NCI-H774 (cell line): ENCODE results near the gene BCL7C.
"Not testable (repeated sequence)": the region's sequence is repeated elsewhere in the genome, so short reads cannot be mapped to it uniquely, and the experiment has no call there.

ENCODE experiments used
- DNase-seq: peaks from one replicate; lab custom pipeline; 2025; lab: John Stamatoyannopoulos, UW

Gene BCL7C

DNA sequence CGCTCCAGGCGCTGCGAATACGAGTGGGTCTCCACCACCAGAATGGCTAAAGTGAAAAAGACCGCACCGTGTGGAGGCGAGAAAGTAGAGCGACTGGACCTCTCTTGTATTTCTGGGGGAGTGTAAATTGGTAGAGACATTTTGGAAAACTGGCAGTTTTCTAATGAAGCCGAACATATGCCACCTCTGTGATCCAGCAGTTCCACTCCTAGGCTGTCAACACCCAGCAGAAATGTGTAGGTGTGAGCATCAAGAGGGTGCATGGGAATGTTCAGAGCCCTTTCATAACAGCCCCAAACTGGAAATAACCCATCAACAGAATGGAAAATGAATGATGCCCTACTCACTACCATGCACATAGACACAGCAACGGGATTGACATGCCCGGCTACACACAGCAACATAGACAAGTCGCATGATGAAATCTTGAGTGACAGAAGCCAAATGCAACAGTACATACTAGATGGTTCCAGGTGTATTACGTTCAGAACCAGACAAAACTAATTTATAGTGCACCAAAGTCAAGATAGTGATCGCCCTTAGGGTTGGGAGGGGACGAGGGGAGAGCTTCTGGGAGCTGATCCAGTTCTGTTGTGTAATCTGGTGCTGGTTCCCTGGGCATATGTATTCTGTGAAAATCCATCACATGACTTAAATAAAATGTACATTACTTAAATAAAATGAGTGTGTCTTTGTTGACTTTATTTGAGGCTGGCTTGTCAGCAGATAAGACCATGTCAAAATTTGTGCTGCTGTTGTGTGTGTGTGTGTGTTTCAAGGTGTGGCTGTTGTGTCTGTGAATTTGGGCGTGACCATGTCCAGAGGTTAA is 877 bp upstream of the BCL7C start:
- no peak for DNase-seq

DNA sequence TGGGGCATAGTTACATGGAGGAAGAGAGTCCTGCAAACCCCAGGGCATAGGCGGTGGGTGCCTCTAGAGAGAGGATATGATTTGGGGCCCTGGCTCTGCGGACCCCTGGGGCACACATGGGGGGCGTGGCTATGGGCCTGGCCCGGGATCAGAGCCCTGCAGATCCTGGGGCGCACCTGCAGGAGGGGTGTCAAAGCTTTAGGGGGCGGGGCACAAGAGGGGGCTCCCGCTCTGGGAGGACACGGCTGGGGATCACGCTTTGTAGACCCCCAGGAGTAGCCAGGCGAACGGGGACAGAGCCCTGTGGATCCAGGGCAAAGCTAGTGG is 497 bp downstream of the BCL7C start:
- no peak for DNase-seq

DNA sequence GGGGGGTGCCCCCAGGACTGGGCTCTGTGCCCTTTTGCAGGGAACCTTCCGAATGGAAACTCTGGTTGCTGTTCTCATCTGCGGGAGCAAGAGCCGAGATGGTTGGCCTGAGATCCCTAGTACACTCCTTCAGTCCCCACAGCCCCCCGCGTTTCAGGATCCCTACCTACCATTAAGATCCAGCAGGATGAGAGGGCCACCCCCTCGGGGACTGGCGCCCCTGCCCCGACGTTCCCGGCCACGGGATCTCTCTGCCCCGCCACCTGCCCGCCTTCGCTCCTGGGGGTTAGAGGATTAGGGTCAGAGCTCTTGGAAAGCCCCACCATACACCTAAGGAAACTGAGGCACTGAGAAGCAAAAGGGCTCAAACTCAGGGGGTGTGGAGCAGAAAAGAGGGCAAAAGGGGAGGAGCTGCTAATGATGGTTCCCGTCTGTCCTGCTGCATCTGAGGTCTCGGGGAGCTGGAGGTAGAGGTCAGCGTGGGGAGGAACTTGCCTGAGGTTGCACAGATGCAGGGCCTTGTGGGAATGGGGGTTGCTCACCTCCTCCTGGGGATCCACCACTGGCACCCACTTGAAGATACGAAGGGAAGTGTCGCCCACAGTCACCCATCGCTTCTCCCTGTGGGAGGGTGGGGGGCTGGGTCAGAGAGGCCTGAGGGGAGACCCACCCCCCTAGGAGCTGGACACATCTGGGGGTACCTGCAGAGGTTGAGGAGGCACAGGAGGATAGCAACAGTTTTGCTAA is 1.0 kb downstream of the BCL7C start:
- no peak for DNase-seq

DNA sequence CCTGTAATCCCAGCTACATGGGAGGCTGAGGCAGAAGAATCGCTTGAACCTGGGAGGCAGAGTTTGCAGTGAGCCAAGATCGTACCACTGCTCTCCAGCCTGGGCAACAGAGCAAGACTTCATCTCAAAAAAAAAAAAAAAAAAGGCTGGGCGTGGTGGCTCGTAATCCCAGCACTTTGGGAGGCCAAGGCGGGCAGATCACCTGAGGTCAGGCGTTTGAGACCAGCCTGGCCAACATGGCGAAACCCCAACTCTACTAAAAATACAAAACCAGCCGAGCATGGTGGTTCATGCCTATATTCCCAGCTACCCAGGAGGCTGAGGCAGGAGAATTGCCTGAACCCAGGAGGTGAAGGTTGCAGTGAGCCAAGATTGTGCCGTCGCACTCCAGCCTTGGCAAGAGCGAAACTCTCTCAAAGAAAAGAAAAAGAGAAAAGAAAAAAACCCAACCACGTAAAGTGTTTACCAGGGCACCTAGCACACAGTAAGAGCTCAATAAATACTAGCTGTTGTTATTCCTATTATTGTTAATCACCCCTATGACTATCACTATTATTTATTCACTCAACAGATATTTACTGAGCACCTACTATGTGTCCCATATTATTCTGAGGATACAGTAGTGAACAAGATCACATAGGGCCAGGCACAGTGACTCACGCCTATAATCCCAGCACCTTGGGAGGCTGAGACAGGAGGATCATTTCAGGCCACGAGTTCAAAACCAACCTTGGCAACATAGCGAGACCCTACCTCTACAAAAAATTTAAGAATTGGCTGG is 2.6 kb downstream of the BCL7C start:
- DNase-seq = not testable (repeated sequence)

DNA sequence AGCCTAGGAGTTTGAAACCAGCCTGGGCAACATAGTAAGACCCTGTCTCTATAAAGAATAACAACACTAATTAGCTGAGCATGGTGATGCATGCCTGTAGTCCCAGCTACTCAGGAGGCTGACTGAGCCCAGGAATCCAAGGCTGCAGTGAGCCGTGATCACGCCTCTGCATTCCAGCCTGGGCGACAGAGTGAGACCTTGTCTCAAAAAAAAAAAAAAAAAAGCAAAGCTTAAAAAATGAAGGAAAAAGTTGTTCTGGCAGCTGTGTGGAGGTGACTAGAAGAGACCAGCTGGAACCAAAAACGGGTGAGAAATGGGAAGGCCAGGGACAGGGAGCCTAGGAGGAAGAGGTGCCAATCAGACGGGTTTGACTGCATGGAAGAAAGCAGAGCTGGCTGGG is 4.2 kb downstream of the BCL7C start:
- DNase-seq = no peak

DNA sequence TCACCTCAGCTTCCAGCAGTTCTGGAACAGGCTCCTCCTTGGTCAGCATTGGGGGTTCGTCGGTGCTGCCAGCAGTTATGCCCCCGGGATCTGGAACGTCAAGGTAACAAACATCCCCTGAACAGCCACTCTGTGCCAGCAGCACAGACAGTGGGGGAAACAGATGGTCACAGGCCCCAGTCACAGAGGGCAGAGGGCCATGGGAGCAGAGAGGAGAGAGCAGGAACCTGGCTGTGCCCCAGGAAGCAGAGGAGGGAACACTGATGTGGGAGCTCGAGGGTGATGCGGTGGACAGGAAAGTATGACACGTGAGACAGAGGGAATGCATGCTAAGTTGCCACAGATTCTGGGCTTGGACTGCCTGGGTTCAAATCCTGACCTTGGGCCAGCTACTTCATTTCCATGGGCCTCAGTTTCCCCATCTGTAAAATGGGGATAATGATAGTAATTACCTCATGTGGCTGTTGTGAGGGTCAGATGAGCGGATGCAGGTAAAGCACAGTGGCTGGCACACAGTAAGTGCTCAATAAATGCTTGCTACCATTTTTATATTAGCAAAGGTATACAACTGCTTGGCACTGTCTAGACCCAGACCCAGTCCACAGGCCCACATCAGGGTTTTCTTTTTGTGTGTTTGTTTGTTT is 4.9 kb downstream of the BCL7C start:
- DNase-seq = no peak

DNA sequence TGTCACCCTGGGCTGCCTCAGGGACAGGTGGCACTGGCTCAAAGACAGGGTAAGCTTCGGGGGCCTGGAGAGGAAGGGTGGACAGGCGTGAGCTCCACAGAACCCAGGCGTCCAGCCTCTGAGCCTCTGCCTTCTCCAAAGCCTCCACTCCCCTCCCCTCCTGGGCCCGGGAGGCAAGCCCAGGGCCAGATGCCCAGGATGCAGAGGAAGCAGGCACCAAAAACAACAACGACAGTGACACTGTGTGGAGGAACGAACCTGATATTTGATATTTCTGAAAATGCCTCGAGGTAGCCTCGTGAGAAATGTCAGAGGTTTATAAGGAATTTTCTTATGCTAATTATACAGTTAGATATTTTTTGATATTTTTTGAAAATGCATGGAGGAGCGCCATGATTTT is 6.0 kb downstream of the BCL7C start:
- DNase-seq = no peak

DNA sequence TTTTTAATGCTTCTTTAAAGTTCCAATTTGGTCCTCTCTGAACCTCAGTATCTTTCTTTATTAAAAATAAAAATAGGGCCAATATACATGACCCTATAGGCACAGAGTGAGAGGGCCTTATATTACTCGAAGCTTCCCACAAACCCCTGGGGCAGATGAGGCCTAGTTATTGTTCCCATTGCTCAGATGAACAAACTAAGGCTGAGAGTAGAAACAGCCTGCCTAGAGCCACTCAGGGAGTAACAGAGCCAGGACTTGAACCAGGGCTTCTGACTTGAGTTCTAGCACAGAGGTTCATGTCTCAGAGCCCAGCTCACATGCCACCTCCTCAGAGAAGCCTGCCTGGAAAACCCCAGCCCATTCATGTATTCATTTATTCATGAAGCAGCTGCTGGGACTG is 7.7 kb downstream of the BCL7C start:
- no peak for DNase-seq

DNA sequence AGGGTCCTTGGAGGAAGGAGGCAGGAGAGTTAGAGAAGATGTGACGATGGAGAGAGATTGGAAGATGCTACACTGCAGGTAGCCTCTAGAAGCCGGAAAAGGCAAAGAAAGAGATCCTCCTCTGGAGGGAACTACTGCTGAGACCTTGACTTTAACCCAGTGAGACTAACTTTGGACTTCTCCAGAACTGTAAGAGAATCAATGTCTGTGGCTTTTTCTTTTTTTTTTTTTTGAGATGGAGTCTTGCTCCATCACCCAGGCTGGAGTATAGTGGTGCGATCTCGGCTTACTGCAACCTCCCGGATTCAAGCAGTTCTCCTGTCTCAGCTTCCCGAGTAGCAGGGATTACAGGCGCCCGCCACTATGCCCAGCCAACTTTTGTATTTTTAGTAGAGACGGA is 8.7 kb downstream of the BCL7C start:
- no peak for DNase-seq

DNA sequence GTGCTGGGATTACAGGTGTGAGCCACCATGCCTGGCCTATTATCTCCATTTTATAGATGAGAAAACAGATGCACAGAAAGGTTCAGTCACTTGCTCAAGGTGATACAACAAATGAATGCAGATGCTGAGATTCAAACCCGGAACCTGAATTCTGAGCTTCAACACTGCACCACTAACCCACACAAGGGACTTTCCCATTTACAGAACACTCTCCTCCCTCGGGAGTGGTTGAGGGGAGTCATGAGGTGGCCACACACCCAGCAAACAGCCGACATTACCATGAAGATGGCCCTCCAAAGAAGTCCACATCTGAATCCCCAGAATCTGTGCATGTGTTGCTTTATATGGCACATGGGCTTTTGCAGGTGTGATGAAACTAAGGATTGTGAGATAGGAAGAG is 9.1 kb downstream of the BCL7C start:
- no peak for DNase-seq

DNA sequence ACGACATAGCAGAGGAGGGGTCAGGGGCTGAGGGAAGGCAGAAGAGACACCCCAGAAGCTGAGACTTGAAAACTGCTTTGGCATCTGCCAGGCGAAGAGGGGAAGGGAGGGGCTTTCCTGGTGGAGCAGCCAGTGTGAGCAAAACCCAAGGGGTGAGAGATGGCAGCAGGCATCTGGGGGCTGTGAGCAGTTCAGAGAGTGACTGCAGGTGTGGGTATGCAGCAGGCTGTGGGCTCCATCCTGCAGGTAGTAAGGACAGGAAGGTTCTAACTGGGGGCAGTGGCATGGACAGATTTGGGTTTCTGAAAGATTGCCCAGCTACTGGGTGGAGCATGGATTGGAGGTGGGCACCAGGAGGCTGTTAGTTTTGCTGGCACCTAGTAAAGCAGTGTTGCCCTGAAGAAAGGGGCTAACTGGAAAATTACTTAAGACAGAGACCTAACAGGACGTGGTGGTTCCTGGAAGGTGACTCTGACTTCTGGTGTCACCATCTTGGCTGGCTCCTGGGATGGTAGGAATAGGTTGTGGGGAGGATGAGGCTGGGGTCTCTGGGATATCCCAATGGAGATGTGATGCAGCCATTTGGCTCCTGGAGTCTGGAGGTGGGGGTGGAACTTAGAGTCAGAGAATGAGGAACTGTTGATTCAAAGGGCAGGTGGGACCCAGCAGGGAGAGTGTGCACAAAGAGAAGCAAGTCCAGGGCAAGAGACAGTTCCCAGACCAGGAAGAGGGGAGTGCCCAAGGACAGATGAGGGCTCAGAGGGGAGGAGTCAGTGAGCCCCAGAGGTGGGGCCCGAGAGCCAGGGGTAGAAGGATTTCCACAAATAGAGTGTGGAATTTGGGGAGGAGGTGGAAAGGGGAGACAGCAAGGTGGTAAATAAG is 11.2 kb downstream of the BCL7C start:
- DNase-seq = no peak

DNA sequence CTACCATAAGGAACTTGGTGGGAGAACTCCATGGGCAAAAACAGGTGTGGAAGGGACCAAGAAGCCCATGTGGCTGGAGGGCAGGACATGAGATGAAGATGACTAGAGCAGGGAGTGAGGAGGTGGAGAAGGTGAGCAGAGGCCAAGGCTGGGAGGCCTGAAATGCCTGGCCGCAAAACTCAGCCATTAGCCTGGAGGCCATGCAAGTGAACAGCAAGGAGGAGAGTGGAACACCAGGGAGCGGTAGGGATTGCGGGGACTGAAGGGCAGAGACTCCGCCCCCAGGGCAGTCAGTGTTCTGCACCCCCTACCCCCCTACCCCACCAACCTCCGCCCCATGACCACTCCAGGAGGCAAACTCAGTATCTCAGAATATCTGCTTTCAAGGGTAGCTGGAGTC is 17.0 kb downstream of the BCL7C start:
- DNase-seq = no peak

DNA sequence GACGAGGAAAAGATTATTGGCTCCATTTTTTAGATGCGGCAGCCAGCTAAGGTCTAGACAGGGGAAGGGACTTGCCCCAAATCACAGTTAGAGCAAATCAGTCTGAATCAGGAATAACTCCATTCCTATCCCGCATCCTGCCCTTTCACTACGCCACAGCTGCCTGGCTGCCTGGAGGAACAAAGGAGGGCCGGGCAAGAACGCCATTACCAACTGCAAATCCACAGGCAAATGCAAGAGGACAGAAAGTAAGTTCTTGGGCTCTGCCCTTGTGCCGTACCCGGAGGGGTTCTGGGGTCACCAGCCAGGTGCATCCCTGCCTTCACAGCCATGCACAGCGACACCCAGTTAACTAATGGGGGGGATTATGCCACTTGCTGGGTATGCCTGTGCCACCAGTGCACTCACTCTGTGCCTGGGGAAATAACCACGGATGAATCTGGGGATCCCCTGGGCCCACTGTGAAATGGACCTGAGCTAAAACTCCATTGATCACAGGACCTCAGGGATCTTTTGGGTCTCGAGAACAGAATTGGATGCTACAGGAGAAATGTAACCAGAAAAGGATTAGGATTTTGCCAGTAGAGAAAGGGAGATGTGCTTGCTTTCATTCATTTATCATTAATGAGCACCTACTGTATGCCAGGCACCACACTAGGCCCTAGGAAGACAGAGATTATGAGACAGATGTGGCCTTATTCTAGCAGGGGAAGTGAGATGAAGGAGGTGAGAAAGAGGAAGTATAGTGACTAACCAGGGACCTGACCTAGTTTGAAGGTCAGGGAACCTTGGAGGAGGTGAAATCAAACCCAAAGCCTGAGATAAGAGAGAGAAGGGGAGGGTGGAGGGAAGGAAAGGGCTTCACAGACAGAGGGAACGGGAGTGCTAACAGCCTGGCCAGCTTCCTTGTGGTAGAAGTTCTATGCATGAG is 17.7 kb downstream of the BCL7C start:
- no peak for DNase-seq

DNA sequence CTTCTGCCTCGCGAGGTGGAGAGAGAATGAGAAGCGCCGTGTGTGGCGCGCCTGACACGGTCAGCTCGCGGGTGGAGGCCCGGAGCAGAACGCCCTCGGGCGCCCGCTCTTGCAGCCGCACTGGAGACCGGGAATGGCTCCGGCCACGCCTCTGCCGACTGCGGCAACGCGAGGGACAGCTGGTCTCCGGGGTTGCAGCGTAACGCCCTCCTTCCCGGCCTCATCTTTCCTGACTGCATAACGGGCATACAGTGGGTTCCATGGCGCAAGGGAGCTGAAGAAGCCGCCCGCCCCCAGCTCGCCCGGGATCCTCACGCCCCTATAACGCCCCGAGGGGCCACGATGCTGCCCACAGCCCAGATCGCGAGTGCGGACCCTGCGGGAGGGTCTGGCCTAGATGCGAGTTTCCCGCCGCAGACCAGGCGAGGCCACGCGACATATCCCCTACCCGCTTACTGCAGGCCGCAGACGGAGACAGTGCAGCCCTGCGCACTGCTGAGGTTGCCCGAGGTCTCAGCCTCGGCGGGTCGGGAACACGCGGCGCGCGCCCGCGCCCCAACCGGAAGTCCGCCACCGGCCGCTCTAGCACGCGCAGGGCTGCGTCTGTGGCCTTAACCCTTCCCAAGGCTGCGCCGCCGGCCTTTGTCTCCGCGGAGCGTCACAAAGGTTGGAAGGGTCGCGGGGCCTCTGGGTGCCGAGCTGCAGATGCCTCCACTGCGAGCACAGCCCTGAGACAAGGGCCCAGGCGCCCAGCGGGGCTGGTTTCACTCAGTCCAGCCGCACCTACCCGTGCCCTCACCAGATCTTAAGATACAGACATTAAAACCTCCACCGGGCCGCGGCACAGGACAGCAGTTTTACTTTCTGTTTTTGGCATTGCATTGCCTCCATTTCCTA is 18.8 kb downstream of the BCL7C start:
- peak; percentile 92 for DNase-seq

DNA sequence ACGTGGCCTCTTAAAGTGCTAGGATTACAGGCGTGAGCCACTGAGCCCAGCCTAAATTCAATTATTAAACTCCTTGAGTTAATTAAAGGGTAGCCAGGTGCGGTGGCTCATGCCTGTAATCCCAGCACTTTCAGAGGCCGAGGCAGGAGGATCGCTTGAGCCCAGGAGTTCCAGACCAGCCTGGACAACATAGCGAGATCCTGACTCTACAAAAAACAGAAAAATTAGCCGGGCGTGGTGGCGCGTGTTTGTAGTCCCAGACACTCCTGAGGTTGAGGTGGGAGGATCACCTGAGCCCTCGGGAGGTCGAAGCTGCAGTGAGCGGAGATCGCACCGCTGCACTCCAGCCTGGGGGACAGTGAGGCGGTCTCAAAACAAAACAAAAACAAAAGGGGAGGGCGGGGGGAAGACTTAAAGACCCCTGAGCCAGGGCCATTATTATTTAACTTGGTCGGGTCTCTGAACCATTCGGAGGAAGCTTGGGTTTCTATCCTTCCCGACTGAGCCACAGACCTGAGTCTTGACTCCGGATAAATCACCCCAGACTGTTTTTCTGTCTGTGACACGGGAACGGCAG is 19.5 kb downstream of the BCL7C start:
- DNase-seq = no peak

DNA sequence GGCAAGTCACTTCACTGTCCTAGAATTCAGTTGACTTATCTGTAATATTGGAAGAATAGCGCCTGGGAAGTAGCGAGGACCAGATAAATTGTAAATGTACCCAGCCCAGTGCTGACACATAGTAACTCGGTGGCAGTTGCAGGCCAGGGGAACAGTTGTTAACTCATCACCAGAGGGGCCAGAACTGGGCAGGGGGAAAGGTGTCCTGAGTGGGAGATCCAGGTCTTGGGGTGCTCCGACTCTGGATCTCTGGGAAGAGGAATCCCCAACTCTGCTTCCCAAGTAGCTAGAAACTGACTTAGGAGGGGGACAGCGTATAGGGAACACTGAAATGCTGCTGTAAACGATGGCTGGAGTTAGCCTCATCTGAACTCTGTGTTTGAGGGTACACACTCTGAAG is 23.0 kb downstream of the BCL7C start:
- no peak for DNase-seq

DNA sequence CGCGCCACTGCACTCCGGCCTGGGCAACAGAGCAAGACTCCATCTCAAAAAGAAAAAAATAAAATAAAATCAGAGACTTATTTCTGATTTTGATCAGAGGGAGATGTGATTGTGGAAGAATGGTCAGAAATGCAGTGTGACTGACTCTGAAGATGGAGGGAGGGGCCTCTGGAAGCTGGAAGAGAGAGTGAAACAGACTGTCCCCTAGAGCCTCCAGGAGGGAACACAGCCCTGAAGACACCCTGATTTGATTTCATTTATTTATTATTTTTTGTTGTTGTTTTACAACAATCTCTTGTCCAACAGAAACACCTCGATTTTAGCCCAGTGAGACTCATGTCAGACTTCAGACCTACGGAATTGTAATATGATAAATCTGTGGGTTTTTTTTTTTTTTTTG is 26.1 kb downstream of the BCL7C start:
- DNase-seq = no peak

DNA sequence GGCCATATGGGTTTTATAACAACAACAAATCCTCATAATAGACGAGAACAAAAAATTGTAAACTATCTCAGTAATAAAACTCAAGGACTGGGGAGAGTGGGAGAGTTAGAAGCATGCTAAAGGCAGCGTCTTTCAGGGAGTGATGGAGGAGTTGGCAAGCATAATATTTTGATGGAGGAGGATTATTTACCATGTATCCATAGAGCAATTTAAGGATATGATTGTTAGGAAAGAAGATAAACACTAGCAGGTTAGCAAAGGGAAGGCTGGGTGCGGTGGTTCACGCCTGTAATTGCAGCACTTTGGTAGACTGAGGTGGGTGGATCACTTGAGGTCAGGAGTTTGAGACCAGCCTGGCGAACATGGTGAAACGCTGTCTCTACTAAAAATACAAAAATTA is 27.8 kb downstream of the BCL7C start:
- no peak for DNase-seq

DNA sequence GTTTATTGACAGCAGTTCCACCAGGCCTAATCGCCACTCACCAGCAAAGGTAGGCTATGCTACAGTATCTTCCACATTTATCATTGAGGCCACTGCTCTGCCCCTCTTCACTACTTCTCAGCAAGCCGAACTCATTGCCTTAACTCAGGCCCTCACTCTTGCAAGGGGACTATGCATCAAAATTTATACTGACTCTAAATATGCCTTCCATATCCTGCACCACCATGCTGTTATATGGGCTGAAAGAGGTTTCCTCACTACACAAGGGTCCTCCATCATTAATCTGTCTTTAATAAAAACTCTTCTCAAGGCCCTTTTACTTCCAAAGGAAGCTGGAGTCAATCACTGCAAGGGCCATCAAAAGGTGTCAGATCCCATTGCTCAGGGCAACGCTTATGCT is 30.7 kb downstream of the BCL7C start:
- not testable (repeated sequence) for DNase-seq
